22Rv1 (cell line): ENCODE data around the gene DDX31.
"Not testable (repeated sequence)": the region's sequence is repeated elsewhere in the genome, so short reads cannot be mapped to it uniquely, and the experiment has no call there.

Source experiments
- H3K27ac ChIP-seq: fragments of 450-650 bp; 2 replicates; pipeline ENCODE4 v1.5.1; 2017
- CTCF ChIP-seq: fragments of 450-650 bp; IDR thresholded peaks from 2 replicates; pipeline ENCODE4 v1.5.1; 2017; ENCODE audit warnings: mild to moderate bottlenecking
- ZFX ChIP-seq: fragments of 450-650 bp; IDR thresholded peaks from 2 replicates; pipeline ENCODE4 v1.6.1; 2017; ENCODE audit warnings: antibody characterized with exemption, borderline replicate concordance

DDX31 gene

DNA sequence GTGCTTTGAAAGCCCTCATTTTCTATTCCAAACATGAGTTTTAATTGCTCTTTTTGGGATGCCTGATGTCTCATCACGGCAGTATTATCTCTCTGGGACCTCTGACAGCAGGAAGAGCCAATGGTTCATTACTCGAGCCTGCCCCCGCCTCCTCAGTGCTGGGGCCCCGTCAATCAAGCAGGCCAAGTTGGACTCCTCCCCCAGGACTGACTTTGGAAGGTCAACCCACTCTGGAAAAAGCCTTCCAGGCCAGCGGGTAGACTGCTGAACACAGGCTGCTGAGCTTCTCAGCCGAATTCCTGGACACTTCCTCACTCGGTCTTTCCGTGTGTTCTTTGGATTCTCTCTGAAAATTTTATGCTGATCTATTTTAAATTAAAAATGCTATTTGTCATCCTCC, 96.9 kb downstream of the DDX31 start:
- H3K27ac ChIP-seq: no peak overlapping the region
- no peak for TF ChIP-seq CTCF
- no peak for TF ChIP-seq ZFX

DNA sequence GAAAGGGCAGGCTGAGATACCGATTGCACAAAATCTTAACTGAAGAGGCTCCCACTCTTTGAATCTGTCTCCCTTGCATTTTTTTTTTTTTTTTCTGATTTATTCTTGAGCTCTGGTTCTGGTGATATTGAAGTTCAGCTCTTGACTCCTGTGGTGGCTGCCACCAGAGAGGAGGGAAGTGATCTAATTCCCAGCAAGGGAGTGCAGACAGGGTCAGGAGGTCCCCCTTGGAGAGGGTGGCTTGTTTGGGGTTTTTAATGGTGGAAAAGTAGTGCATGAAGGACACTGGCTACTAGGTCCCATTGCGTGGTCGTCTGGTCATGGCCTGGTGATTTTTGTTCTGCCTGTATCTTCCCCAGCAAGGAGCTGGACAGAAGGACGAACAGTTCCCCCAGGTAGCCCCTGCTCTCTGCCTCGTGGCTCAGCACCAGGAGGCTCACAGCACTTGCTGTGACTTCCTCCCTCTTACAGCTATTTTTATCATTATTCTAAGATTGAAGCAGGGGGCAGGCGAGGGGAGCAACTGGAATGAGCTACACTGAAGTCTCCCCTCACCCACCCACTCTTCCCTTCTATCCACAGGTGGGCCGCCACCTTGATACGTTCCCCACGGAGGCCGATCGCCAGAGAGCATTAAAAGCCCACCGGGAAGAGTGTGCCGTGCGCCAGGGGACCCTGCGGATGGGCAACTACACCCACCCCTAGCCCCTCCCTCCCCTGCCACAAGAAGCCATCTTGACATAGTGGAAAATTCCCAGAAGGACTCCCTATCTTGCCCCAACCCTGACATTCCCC, 97.8 kb downstream of the DDX31 start:
- H3K27ac ChIP-seq: no peak overlapping the region
- no peak for TF ChIP-seq CTCF
- no peak for TF ChIP-seq ZFX

DNA sequence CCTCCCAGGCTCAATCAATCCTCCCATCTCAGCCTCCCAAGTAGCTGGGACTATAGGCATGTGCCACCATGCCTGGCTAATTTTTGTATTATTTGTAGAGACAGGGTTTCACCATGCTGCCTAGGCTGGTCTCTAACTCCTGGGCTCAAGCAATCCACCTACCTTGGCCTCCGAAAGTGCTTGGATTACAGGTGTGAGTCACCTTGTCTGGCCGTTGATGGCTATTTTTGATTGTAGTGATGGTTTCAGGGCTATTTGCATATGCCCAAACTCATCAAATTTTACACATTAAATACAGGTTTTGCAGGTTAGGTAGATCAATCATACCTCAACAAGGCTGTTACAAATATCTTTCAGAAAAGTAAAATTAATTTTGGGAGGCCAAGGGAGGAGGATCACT, 101.0 kb downstream of the DDX31 start:
- H3K27ac ChIP-seq: not testable (repeated sequence)

GRCh38 chr9:132564526-132564925, 105.3 kb downstream of the DDX31 start:
- TF ChIP-seq ZFX (no peak), CTCF (no peak)
- H3K27ac ChIP-seq: no peak overlapping the region

DNA sequence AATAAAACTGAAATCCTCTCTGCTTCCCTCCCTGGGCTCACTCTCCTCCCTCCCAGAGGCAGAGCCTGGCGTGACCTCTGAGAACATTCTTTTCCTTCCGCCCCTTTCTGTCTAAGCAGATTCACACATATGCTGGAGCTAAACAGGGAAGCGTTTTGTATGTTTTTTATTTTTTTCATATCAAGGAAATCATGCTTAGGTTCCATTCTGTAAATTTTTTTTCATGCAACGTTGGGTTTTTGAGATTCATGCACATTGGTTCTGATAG, 107.5 kb downstream of the DDX31 start:
- no peak overlapping the region for H3K27ac ChIP-seq
- no peak for TF ChIP-seq ZFX
- TF ChIP-seq CTCF: no peak

DNA sequence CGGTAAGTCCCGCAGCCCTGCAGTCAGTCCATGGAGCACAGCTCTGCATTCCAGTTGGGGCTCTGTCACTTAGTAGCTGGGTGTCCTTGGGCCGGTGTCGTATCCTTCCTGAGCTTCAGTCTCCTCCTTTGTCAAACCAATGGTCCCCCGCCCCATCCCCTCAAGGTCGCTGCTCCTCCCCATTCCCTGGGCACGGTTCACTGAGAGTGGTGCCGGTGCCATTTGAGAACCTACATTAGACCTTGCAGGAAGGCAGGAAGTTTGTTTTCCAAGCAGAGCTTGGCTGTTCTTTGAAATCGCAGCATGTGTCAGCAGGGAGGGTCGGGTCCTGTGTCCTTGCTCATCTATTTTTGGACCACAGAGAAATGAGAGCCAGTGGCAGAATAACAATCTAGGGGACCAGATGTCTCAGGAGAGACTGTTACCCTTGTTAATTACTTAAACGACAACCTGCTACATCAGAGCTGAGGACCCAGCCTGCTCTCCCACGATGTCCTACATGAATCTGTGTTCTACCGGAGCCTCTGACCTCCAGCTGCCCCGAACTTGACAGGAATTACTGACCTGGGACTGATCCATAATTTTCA, 109.1 kb downstream of the DDX31 start:
- TF ChIP-seq CTCF: no peak
- TF ChIP-seq ZFX: no peak
- H3K27ac ChIP-seq: no peak overlapping the region

DNA sequence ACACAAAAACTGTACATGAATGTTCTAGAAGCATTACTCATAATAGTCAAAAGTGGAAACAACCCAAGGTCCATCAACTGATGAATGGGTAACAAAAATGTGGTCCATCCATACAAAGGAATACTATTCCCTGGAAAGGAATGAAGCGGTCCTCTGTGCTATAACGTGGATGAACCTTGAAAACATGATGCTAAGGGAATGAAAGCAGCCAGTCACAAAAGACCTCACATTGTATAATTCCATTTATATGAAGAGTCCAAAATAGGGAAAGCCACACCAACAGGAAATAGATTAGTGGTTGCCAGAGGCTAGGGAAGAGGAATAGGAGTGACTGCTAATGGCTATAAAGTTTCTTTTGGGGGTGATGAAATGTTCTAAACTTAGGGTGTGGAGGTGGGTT, 110.1 kb downstream of the DDX31 start:
- no peak overlapping the region for H3K27ac ChIP-seq
- TF ChIP-seq CTCF (no peak), ZFX (no peak)

DNA sequence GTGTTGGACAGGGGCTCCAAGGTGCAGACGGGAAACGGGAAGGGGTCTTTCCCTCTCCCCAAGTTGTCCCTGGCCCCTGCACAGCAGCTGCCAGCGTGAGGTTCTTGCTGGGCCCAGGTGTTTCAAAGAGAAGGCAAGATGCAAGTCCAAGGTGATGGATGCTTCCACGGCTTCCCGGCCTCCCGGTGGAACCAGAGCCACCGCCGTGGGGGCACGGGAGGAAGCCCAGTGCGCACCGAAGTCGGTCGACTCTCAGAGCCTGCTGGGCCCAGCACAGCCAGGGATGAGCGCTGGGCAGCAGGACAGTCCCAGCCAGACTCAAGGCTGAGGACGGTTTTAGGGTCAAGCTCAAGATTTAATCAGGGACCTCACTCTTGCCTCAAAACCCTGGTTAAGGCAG, 112.6 kb downstream of the DDX31 start:
- TF ChIP-seq ZFX (no peak), CTCF (no peak)
- no peak overlapping the region for H3K27ac ChIP-seq
